ENCODE data around the gene ITGAE. TPM values are rescaled to one million over a fixed set of nuclear protein-coding genes. Genes with fewer than 3 reads are reported as not detected.

Gene ITGAE, protein sequence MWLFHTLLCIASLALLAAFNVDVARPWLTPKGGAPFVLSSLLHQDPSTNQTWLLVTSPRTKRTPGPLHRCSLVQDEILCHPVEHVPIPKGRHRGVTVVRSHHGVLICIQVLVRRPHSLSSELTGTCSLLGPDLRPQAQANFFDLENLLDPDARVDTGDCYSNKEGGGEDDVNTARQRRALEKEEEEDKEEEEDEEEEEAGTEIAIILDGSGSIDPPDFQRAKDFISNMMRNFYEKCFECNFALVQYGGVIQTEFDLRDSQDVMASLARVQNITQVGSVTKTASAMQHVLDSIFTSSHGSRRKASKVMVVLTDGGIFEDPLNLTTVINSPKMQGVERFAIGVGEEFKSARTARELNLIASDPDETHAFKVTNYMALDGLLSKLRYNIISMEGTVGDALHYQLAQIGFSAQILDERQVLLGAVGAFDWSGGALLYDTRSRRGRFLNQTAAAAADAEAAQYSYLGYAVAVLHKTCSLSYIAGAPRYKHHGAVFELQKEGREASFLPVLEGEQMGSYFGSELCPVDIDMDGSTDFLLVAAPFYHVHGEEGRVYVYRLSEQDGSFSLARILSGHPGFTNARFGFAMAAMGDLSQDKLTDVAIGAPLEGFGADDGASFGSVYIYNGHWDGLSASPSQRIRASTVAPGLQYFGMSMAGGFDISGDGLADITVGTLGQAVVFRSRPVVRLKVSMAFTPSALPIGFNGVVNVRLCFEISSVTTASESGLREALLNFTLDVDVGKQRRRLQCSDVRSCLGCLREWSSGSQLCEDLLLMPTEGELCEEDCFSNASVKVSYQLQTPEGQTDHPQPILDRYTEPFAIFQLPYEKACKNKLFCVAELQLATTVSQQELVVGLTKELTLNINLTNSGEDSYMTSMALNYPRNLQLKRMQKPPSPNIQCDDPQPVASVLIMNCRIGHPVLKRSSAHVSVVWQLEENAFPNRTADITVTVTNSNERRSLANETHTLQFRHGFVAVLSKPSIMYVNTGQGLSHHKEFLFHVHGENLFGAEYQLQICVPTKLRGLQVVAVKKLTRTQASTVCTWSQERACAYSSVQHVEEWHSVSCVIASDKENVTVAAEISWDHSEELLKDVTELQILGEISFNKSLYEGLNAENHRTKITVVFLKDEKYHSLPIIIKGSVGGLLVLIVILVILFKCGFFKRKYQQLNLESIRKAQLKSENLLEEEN
- total RNA-seq (10 to 100 TPM; 21.0 to 30.5 TPM), polyA plus RNA-seq (ENCODE audit: insufficient read length in 6 of 6) (10 to 100 TPM; 39.7 to 46.1 (median 42.0) TPM)
- long read RNA-seq, donor 1, transcript ITGAE-202 (5 exons, 721 nt): minor isoform, 8 of 45 reads
- long read RNA-seq, donor 1, transcript ITGAE-207 (4 exons, 672 nt): major isoform, 31 of 45 reads
- long read RNA-seq, donor 1, partial matches to known transcripts: 0 of 45 reads
- long read RNA-seq, donor 1, other reads (novel, unspliced or antisense): 0 of 45 reads
- long read RNA-seq, donor 2, transcript ITGAE-207 (4 exons, 672 nt): major isoform, 40 of 77 reads
- long read RNA-seq, donor 2, transcript ITGAE-202 (5 exons, 721 nt): minor isoform, 5 of 77 reads
- long read RNA-seq, donor 2, partial matches to known transcripts: 27 of 77 reads
- long read RNA-seq, donor 2, other reads (novel, unspliced or antisense): 0 of 77 reads
- long read RNA-seq, donor 3, transcript ITGAE-207 (4 exons, 672 nt): major isoform, 31 of 37 reads
- long read RNA-seq, donor 3, partial matches to known transcripts: 0 of 37 reads
- long read RNA-seq, donor 3, other reads (novel, unspliced or antisense): 0 of 37 reads
- long read RNA-seq, donor 4, transcript ITGAE-207 (4 exons, 672 nt): major isoform, 27 of 31 reads
- long read RNA-seq, donor 4, partial matches to known transcripts: 1 of 31 reads
- long read RNA-seq, donor 4, other reads (novel, unspliced or antisense): 1 of 31 reads
- long read RNA-seq, donor 5, transcript ITGAE-207 (4 exons, 672 nt): major isoform, 35 of 47 reads
- long read RNA-seq, donor 5, partial matches to known transcripts: 6 of 47 reads
- long read RNA-seq, donor 5, other reads (novel, unspliced or antisense): 0 of 47 reads
- long read RNA-seq, donor 6, transcript ITGAE-207 (4 exons, 672 nt): major isoform, 59 of 100 reads
- long read RNA-seq, donor 6, transcript ITGAE-202 (5 exons, 721 nt): minor isoform, 13 of 100 reads
- long read RNA-seq, donor 6, transcript ITGAE-205 (2 exons, 1,982 nt): minor isoform, 6 of 100 reads
- long read RNA-seq, donor 6, partial matches to known transcripts: 15 of 100 reads
- long read RNA-seq, donor 6, other reads (novel, unspliced or antisense): 5 of 100 reads
- long read RNA-seq, donor 7, transcript ITGAE-207 (4 exons, 672 nt): major isoform, 25 of 31 reads
- long read RNA-seq, donor 7, partial matches to known transcripts: 0 of 31 reads
- long read RNA-seq, donor 7, other reads (novel, unspliced or antisense): 0 of 31 reads
- long read RNA-seq, donor 8, transcript ITGAE-207 (4 exons, 672 nt): major isoform, 14 of 25 reads
- long read RNA-seq, donor 8, partial matches to known transcripts: 5 of 25 reads
- long read RNA-seq, donor 8, other reads (novel, unspliced or antisense): 0 of 25 reads
- long read RNA-seq, donor 9: 0 reads
- long read RNA-seq, donor 10, transcript ITGAE-207 (4 exons, 672 nt): major isoform, 21 of 24 reads
- long read RNA-seq, donor 10, partial matches to known transcripts: 0 of 24 reads
- long read RNA-seq, donor 10, other reads (novel, unspliced or antisense): 1 of 24 reads
- long read RNA-seq, donor 11: 0 reads
- long read RNA-seq, donor 12, transcript ITGAE-207 (4 exons, 672 nt): major isoform, 23 of 27 reads
- long read RNA-seq, donor 12, partial matches to known transcripts: 0 of 27 reads
- long read RNA-seq, donor 12, other reads (novel, unspliced or antisense): 0 of 27 reads

DNA sequence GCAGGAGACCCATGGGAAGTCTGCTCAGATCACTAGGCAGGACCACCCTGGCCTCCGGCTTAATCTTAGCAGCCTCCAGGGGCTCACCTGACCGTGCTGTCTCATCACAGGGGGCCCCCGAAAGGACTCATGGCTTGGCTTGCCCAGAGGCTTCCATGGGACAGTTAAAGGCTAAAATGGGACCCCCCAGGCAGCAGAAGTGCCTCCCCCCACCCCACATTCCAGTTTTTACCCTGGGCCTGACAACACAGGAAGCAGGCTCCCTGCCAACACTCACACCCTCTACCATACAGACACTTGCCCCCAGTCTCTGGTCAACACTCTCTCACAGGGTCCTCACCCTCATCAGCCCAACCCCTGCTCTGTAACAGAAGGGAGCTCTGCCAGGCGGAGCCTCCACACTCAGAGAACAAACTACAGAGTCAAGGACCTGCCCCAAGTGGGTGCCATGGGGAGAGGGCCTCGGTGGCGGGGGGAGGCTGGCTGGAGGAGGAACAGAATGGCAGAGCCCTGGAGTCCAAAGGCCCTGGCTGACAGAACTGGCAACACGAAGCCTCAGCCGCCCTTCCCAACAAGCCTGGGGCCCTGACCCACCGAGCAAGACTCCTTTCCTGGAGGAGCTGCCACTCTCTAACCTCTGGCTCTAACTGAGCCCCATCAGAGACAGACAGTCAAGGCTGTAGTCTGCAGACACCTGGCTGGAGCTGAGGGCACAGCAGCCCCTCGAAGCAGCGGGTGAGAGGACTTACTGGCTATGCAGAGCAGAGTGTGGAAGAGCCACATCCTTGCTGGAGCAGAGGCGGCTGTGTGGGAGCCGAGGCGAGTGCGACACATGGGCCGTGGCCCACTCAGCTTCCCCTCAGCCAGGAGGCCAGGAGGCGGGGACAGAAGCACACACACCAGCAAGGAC is at the start of gene ITGAE:
Gene ITGAE (minus strand): TSS at position 827 of the 910 bp plus-strand sequence. CDS start 44 bp downstream, at position 783.
- ATAC-seq (no peak), DNase-seq (peak in 1 of 4 donors; percentile 15)
- TF ChIP-seq, protein P1, sequence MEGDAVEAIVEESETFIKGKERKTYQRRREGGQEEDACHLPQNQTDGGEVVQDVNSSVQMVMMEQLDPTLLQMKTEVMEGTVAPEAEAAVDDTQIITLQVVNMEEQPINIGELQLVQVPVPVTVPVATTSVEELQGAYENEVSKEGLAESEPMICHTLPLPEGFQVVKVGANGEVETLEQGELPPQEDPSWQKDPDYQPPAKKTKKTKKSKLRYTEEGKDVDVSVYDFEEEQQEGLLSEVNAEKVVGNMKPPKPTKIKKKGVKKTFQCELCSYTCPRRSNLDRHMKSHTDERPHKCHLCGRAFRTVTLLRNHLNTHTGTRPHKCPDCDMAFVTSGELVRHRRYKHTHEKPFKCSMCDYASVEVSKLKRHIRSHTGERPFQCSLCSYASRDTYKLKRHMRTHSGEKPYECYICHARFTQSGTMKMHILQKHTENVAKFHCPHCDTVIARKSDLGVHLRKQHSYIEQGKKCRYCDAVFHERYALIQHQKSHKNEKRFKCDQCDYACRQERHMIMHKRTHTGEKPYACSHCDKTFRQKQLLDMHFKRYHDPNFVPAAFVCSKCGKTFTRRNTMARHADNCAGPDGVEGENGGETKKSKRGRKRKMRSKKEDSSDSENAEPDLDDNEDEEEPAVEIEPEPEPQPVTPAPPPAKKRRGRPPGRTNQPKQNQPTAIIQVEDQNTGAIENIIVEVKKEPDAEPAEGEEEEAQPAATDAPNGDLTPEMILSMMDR (IDR thresholded peaks at IDR 0.05): no peak
- no peaks in the 10 kb centered on the region for H3K36me3 ChIP-seq
- no peaks in the 10 kb centered on the region for H3K9me3 ChIP-seq
- H3K4me1 ChIP-seq: peaks cover 0 to 62% of the 10 kb centered on the region in 2 donors
- intact Hi-C loops (cut with DNase I): no loop called here
- no peaks in the 10 kb centered on the region for H3K27me3 ChIP-seq
- H3K27ac ChIP-seq: peak within 1 kb of the TSS in 1 of 2 donors; percentile 79
- no peak within 1 kb of the TSS for H3K4me3 ChIP-seq

DNA sequence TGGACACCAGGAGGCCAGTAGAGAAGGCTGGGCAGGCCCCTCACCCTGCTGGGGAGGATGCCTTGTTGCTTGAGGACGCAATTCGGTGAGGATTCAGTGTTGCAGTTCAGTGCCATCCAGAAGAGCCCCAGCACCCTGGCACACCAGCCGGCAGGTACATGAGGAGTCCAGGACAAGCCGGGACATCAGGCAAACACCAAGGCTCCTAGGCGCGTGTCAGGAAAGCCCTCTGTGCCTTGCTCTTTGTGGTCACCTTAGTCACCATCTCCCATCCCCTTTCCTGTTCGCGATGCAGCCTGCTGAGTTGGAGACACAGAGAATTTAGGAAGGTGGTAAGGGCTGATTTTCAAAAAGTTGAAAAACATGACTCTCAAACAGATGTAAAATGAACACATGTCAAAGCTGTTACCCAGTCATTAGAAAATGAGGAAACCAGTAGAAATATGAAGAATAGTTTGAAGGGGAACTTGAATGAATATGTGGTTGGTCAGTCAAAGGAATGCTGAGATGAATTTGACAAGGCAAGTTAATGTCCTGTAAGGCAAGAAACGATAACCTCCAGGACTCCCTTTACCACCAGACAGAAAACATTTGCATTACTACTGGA is 47.3 kb upstream of the ITGAE start:
- TF ChIP-seq, protein P1 (IDR thresholded peaks at IDR 0.05): no peak
- H3K9me3 ChIP-seq: no peaks in the 10 kb centered on the region
- H3K4me1 ChIP-seq: peaks cover 0 to 19% of the 10 kb centered on the region in 2 donors
- no peaks in the 10 kb centered on the region for H3K27me3 ChIP-seq
- intact Hi-C loops (cut with DNase I): no loop called here
- no peak overlapping the region for H3K27ac ChIP-seq
- ATAC-seq (no peak), DNase-seq (no peak)
- H3K4me3 ChIP-seq: no peak overlapping the region
- peaks cover 0 to 4% of the 10 kb centered on the region in 2 donors for H3K36me3 ChIP-seq

DNA sequence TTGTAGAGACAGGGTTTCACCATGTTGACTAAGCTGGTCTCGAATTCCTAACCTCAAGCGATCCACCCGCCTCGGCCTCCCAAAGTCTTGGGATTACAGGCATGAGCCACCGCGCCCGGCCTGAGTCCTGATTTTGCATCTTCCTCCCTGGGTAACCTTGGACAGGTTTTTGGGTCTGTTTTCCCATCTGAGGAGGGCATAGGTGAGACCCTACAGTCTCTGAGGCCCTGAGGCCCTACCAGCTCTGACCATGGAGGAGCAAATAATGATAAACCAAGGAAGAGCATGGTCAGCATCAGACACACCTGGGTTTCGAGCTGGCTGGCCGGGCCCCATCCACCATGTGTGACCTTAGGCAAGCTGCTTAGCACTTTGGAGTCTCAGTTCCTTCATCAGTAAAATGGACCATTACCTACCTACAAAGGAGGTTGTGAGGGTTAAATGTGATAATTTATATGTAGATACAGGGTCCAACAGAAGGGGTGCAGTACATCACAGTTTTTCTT is 46.2 kb upstream of the ITGAE start:
- Histone ChIP-seq H3K4me3 (no peak overlapping the region), H3K27me3 (no peaks in the 10 kb centered on the region), H3K27ac (no peak overlapping the region), H3K36me3 (peaks cover 0 to 14% of the 10 kb centered on the region in 2 donors), H3K4me1 (peaks cover 0 to 19% of the 10 kb centered on the region in 2 donors), H3K9me3 (no peaks in the 10 kb centered on the region)
- TF ChIP-seq, protein P1 (IDR thresholded peaks at IDR 0.05): no peak
- DNase-seq (peak in 1 of 4 donors; percentile 65), ATAC-seq (no peak)
- intact Hi-C loops (cut with DNase I): no loop called here
